ENCODE measurements around the gene GRB10.

Gene GRB10

GRCh38 chr7:50762337-50762736 lies 20.4 kb downstream of the GRB10 start:
- no peak for DNase-seq (ENCODE audit: low spot score)
- in situ Hi-C loops (cut with MboI; ENCODE audit: low pct_unique_long_range_greater_than_20kb, low sequenced_read_pairs, unreplicated experiment) = no loop called here

GRCh38 chr7:50761713-50762112 lies 21.0 kb downstream of the GRB10 start:
- TF ChIP-seq CTCF (IDR thresholded peaks at IDR 0.05; ENCODE audit: extremely low read depth, insufficient read depth, missing control alignments) = no peak
- in situ Hi-C loops (cut with MboI; ENCODE audit: low pct_unique_long_range_greater_than_20kb, low sequenced_read_pairs, unreplicated experiment) = no loop called here
- no peak for DNase-seq (ENCODE audit: low spot score)

More at GRCh38 chr7:50762337-50762736, 20.4 kb downstream of the GRB10 start:
- TF ChIP-seq CTCF (IDR thresholded peaks at IDR 0.05; ENCODE audit: extremely low read depth, insufficient read depth, missing control alignments) = no peak

- TF ChIP-seq CTCF (IDR thresholded peaks at IDR 0.05; ENCODE audit: extremely low read depth, insufficient read depth, missing control alignments) = no peak
- in situ Hi-C loops (cut with MboI; ENCODE audit: low pct_unique_long_range_greater_than_20kb, low sequenced_read_pairs, unreplicated experiment) = no loop called here
- DNase-seq (ENCODE audit: low spot score) = no peak
Observed at GRCh38 chr7:50757703-50758390, 24.8 kb downstream of the GRB10 start.

- in situ Hi-C loops (cut with MboI; ENCODE audit: low pct_unique_long_range_greater_than_20kb, low sequenced_read_pairs, unreplicated experiment) = no loop called here
- TF ChIP-seq CTCF (IDR thresholded peaks at IDR 0.05; ENCODE audit: extremely low read depth, insufficient read depth, missing control alignments) = no peak
- no peak for DNase-seq (ENCODE audit: low spot score)
Observed at GRCh38 chr7:50756180-50756579, 26.5 kb downstream of the GRB10 start.

GRCh38 chr7:50754684-50755083 lies 28.0 kb downstream of the GRB10 start:
- TF ChIP-seq CTCF (IDR thresholded peaks at IDR 0.05; ENCODE audit: extremely low read depth, insufficient read depth, missing control alignments) = no peak
- in situ Hi-C loops (cut with MboI; ENCODE audit: low pct_unique_long_range_greater_than_20kb, low sequenced_read_pairs, unreplicated experiment) = no loop called here
- DNase-seq (ENCODE audit: low spot score) = no peak

GRCh38 chr7:50754241-50754640 lies 28.5 kb downstream of the GRB10 start:
- DNase-seq (ENCODE audit: low spot score) = no peak
- no peak for TF ChIP-seq CTCF (IDR thresholded peaks at IDR 0.05; ENCODE audit: extremely low read depth, insufficient read depth, missing control alignments)
- in situ Hi-C loops (cut with MboI; ENCODE audit: low pct_unique_long_range_greater_than_20kb, low sequenced_read_pairs, unreplicated experiment) = no loop called here
